ENCODE measurements around the gene STARD10. TPM values are rescaled to one million over a fixed set of nuclear protein-coding genes. Genes with fewer than 3 reads are reported as not detected.

Gene STARD10
- polyA plus RNA-seq, 1 donor from 2014 or later = 33.4 TPM

DNA sequence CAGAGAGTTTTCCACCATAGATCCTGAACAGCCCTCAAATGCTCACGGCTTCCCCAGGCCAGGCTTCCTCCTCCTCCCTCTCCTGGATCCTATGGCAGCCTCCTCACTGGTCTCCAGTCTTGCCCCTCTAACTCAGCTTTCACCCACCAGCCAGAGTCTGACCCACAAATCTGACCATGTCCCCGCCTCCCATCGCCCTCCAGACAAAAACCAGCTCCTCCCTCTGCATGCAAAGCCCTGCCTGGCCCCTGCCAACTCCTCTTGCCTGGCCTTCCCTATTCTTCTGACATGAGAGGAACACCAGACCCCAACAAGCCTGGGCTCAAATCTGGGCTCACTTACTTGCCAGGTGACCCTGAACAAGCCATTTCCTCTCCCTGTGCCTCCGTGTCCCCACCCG is 87.3 kb downstream of the STARD10 start:
- no peaks in the 10 kb centered on the region for H3K9me3 Mint-ChIP-seq
- no peaks in the 10 kb centered on the region for H3K36me3 Mint-ChIP-seq
- no peak overlapping the region for H3K4me3 Mint-ChIP-seq
- H3K4me1 Mint-ChIP-seq = peaks cover 0 to 4% (median 3%) of the 10 kb centered on the region in 3 donors
- peak overlapping the region in 2 of 3 donors; percentile 43 to 56 for H3K27ac Mint-ChIP-seq
- H3K27me3 Mint-ChIP-seq = no peaks in the 10 kb centered on the region

GRCh38 chr11:72705442-72706365 is 88.1 kb downstream of the STARD10 start:
- H3K27ac Mint-ChIP-seq = peak overlapping the region; percentile 43 to 61 (median 56)
- H3K4me3 Mint-ChIP-seq = no peak overlapping the region
- H3K4me1 Mint-ChIP-seq = peaks cover 0 to 4% (median 3%) of the 10 kb centered on the region in 3 donors
- no peaks in the 10 kb centered on the region for H3K36me3 Mint-ChIP-seq
- no peaks in the 10 kb centered on the region for H3K27me3 Mint-ChIP-seq
- no peaks in the 10 kb centered on the region for H3K9me3 Mint-ChIP-seq

- Mint-ChIP-seq H3K27ac (no peak overlapping the region), H3K36me3 (no peaks in the 10 kb centered on the region), H3K4me1 (peaks cover 0 to 4% (median 3%) of the 10 kb centered on the region in 3 donors), H3K9me3 (no peaks in the 10 kb centered on the region), H3K4me3 (peak overlapping the region in 1 of 4 donors; percentile 68), H3K27me3 (no peaks in the 10 kb centered on the region)
These were observed 89.0 kb downstream of the STARD10 start for GRCh38 chr11:72704783-72705265.

Other genes with a start within 250 kb of the STARD10 start
- gene PDE2A, start 119.6 kb downstream of the STARD10 start, polyA plus RNA-seq = not detected
- 20.7 TPM for gene ARAP1, start 41.6 kb downstream of the STARD10 start, polyA plus RNA-seq
- 32.1 TPM for gene ATG16L2, start 20.4 kb upstream of the STARD10 start, polyA plus RNA-seq

Data from IgD-negative memory B cell (primary cell).